Spinal cord (tissue), 10 donors: ENCODE measurements around the gene MET. TPM values are rescaled to one million over a fixed set of nuclear protein-coding genes. Genes with fewer than 3 reads are reported as not detected.
A peak's percentile ranks its signal among the peaks of the same experiment; 100 is the strongest.
"Not testable (repeated sequence)": the region's sequence is repeated elsewhere in the genome, so short reads cannot be mapped to it uniquely, and the experiment has no call there.

Experiments used
- DNase-seq, 6 donors: peaks; one replicate each; pipeline versions ENCODE4 v3.0.0 to v3.0.0-alpha.2; 2013 to 2015; ENCODE audit warnings: low spot score in 6 of 6, low read depth in 4 of 6
- H3K27ac ChIP-seq: one replicate; pipeline ENCODE4 v1.5.1; 2013; ENCODE audit warnings: low read depth, low read length, control low read depth
- H3K27me3 ChIP-seq: one replicate; pipeline ENCODE4 v1.6.1; 2013; ENCODE audit warnings: low read length; ENCODE audit not compliant: control insufficient read depth, insufficient read depth
- H3K36me3 ChIP-seq: one replicate; pipeline ENCODE4 v1.6.1; 2013; ENCODE audit warnings: low read length; ENCODE audit not compliant: control insufficient read depth, insufficient read depth
- H3K4me1 ChIP-seq: one replicate; pipeline ENCODE4 v1.6.1; 2013; ENCODE audit warnings: low read length; ENCODE audit not compliant: control insufficient read depth, insufficient read depth
- H3K4me3 ChIP-seq: one replicate; pipeline ENCODE4 v1.5.1; 2013; ENCODE audit warnings: low read depth, low read length, control low read depth
- H3K9me3 ChIP-seq: one replicate; pipeline ENCODE4 v1.6.1; 2013; ENCODE audit warnings: low read length; ENCODE audit not compliant: control insufficient read depth, insufficient read depth
- WGBS: methylation state at CpG from one replicate; pipeline ENCODE4 v1.1.5; 2013; ENCODE audit warnings: missing lambda C conversion rate; ENCODE audit not compliant: insufficient coverage; 5-methylcytosine and 5-hydroxymethylcytosine counted together
- polyA plus RNA-seq, 2 donors: library from polyadenylated mRNA; unstranded; fragments of 120-200 nt; gene quantifications; one replicate each; pipeline ENCODE4 v1.2.1, GENCODE V29; 2013; ENCODE audit not compliant: insufficient read length in 2 of 2
- total RNA-seq, 2 donors: library from RNA; depleted of rRNA in 1 of 2; stranded (reverse); fragments of 120-200 nt in 1 of 2; fragments of >200 nt in 1 of 2; gene quantifications; one replicate each; pipeline versions ENCODE4 v1.2.3 to v1.2.4, GENCODE V29; 2013 to 2014
- donor health status: healthy.

Gene MET
- total and polyA plus RNA-seq, 4 donors = 2.4 to 27.8 (median 10.0) TPM

DNA sequence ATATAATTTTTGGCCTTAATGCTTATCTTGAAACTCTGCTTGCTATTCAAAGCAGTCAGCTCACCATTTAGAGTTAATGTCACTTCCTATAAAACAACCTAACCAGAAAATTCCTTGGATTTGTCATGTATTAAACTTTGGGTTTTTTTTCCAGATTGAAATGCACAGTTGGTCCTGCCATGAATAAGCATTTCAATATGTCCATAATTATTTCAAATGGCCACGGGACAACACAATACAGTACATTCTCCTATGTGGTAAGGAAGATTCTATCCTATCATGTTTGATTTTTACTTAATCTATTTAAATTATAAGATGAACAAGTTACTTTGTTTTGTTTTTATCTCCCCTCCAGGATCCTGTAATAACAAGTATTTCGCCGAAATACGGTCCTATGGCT lies 85.3 kb downstream of the MET start:
- no peak for DNase-seq
- no peaks in the 10 kb centered on the region for H3K9me3 ChIP-seq
- H3K4me1 ChIP-seq = no peaks in the 10 kb centered on the region
- WGBS = no CpG with 5 or more reads among the region's 4 CpGs
- H3K36me3 ChIP-seq = no peaks in the 10 kb centered on the region
- H3K27me3 ChIP-seq = no peaks in the 10 kb centered on the region
- no peak overlapping the region for H3K4me3 ChIP-seq
- H3K27ac ChIP-seq = no peak overlapping the region

DNA sequence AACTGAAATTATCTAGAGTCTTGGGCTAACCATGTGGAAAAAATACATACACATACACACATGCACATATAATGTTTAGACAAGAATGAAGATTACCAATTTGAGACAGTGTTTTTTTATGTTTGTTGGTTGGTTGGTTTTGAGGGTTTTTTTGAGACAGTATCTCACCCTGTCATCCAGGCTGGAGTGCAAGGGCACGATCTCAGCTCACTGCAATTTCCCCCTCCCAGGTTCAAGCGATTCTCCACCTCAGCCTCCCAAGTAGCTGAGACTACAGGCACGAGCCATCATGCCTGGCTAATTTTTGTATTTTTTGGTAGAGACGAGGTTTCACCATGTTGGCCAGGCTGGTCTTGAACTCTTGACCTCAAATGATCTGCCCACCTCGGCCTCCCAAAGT lies 87.6 kb downstream of the MET start:
- not testable (repeated sequence) for H3K36me3 ChIP-seq, H3K27me3 ChIP-seq, H3K9me3 ChIP-seq, H3K4me3 ChIP-seq, DNase-seq, H3K27ac ChIP-seq, H3K4me1 ChIP-seq
- 80% methylated on average over 3 of the region's 5 CpGs for WGBS

DNA sequence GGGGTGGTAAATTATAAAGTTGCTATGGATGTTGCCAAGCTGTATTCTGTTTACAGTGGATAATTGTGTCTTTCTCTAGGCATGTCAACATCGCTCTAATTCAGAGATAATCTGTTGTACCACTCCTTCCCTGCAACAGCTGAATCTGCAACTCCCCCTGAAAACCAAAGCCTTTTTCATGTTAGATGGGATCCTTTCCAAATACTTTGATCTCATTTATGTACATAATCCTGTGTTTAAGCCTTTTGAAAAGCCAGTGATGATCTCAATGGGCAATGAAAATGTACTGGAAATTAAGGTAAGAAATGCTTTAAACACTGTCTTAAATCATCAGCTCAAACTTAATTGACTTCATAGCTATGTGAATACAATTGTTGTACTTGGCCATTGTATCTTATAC lies 91.0 kb downstream of the MET start:
- Histone ChIP-seq H3K27ac (no peak overlapping the region), H3K4me3 (no peak overlapping the region), H3K27me3 (no peaks in the 10 kb centered on the region), H3K36me3 (no peaks in the 10 kb centered on the region), H3K9me3 (no peaks in the 10 kb centered on the region), H3K4me1 (no peaks in the 10 kb centered on the region)
- no peak for DNase-seq
- WGBS = no CpG with 5 or more reads among the region's 1 CpG

DNA sequence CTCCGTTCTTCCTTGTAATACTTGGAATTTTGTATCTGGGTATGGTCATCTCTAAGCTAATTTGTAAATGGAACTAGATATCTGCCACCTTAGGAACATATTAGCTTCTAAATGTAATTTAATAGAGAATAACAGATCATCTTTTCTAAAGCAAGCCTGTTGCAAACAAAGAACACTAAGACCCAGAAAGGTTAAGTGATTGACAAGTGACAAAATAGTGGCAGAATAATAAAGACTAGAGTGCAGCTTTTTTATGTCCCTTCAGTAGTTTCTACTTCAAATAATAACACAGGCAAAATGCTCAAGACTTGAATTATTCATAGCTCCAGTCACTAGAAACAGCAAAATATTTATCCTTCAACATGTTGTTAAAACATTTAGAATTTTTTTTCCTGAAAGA lies 91.7 kb downstream of the MET start:
- Histone ChIP-seq H3K4me1 (no peaks in the 10 kb centered on the region), H3K27me3 (no peaks in the 10 kb centered on the region), H3K4me3 (no peak overlapping the region), H3K27ac (no peak overlapping the region), H3K36me3 (no peaks in the 10 kb centered on the region), H3K9me3 (no peaks in the 10 kb centered on the region)
- no CpG with 5 or more reads among the region's 1 CpG for WGBS
- DNase-seq = no peak

DNA sequence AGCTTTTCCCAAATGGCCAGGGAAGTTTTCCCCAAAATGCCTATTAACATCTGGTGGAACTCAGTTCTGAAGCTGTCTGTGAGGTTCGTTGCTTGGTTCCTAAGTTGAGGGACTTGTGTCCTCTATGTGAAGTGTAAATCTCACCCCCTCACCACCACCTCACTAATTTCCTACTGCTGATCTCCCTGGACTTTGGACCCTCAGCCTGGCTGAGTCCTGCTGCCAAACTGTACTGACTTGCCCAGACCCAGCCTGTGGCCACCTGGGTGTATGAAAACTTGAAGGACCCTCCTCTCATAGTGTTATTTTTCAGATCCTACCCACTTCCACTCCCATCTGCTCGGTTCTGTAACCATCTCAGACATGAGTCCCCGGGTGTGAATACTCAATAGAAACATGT lies 94.9 kb downstream of the MET start:
- DNase-seq = no peak
- no CpG with 5 or more reads among the region's 3 CpGs for whole genome bisulfite sequencing
- no peaks in the 10 kb centered on the region for H3K4me1 ChIP-seq
- no peak overlapping the region for H3K4me3 ChIP-seq
- no peaks in the 10 kb centered on the region for H3K36me3 ChIP-seq
- no peak overlapping the region for H3K27ac ChIP-seq
- H3K27me3 ChIP-seq = no peaks in the 10 kb centered on the region
- no peaks in the 10 kb centered on the region for H3K9me3 ChIP-seq

DNA sequence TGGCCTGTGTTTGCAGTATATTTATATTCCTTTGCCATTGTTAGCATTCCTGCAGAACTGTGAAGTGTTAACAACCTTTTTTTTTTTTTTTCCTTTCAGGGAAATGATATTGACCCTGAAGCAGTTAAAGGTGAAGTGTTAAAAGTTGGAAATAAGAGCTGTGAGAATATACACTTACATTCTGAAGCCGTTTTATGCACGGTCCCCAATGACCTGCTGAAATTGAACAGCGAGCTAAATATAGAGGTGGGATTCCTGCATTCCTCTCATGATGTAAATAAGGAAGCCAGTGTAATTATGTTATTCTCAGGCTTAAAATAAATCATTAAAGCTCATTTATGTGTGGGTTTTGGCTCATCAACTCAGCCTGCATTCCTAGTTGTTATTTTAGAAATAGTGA lies 97.5 kb downstream of the MET start:
- no peaks in the 10 kb centered on the region for H3K27me3 ChIP-seq
- H3K9me3 ChIP-seq = no peaks in the 10 kb centered on the region
- no peaks in the 10 kb centered on the region for H3K4me1 ChIP-seq
- WGBS = 31% methylated on average over 2 of the region's 3 CpGs
- H3K4me3 ChIP-seq = no peak overlapping the region
- peak in 1 of 6 donors; percentile 86 for DNase-seq
- H3K36me3 ChIP-seq = no peaks in the 10 kb centered on the region
- H3K27ac ChIP-seq = no peak overlapping the region

DNA sequence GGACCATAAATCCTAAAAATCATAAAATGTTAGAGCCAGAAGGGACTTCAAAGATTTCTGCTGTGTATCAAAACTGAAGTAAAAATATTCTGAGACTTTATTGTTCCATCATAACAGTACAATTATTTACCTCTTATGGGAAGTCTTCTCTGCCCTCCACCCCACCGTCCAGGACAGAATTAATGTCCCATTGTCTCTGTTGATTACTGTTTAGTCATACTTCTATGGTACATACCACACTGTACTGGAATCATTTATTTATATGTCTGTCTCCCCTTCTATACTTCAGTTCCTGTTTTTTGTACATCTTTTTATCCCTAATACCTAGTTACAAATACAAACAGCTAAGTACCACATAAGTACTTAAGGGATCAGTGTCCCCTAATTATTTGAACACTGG lies 98.9 kb downstream of the MET start:
- H3K27me3 ChIP-seq = no peaks in the 10 kb centered on the region
- H3K4me3 ChIP-seq = no peak overlapping the region
- no CpG with 5 or more reads among the region's 1 CpG for WGBS
- no peaks in the 10 kb centered on the region for H3K9me3 ChIP-seq
- H3K36me3 ChIP-seq = no peaks in the 10 kb centered on the region
- no peaks in the 10 kb centered on the region for H3K4me1 ChIP-seq
- no peak overlapping the region for H3K27ac ChIP-seq
- DNase-seq = no peak

DNA sequence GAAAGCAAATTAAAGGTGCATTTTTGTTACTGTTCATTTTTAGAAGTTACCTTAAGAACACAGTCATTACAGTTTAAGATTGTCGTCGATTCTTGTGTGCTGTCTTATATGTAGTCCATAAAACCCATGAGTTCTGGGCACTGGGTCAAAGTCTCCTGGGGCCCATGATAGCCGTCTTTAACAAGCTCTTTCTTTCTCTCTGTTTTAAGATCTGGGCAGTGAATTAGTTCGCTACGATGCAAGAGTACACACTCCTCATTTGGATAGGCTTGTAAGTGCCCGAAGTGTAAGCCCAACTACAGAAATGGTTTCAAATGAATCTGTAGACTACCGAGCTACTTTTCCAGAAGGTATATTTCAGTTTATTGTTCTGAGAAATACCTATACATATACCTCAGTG lies 99.6 kb downstream of the MET start:
- Histone ChIP-seq H3K4me3 (no peak overlapping the region), H3K27me3 (no peaks in the 10 kb centered on the region), H3K9me3 (no peaks in the 10 kb centered on the region), H3K36me3 (no peaks in the 10 kb centered on the region), H3K4me1 (no peaks in the 10 kb centered on the region), H3K27ac (no peak overlapping the region)
- 80% methylated on average over 2 of the region's 7 CpGs for WGBS
- DNase-seq = no peak

DNA sequence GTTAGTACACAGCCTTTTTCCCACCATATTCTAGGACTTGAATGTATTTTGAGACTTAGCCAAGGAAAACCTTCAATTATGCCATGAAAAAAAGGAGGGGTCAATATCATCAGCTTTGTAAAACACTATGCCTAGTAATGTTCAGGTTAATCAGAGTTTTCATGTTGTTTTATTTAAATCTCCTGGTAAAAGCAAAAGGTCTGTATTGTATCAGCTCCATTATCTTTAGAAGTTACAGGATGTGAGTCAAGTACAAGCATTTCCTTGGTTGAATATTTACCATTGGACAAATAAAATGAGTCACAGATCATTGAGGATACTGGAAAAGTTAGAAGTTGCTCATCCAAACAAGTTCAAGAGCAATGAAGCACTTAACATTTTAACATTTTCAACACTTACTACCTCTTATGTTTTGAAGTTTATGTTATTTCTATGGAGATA lies 100.4 kb downstream of the MET start:
- H3K9me3 ChIP-seq = no peaks in the 10 kb centered on the region
- H3K36me3 ChIP-seq = no peaks in the 10 kb centered on the region
- no peaks in the 10 kb centered on the region for H3K27me3 ChIP-seq
- no peak overlapping the region for H3K27ac ChIP-seq
- no peak overlapping the region for H3K4me3 ChIP-seq
- no peaks in the 10 kb centered on the region for H3K4me1 ChIP-seq
- DNase-seq = no peak

DNA sequence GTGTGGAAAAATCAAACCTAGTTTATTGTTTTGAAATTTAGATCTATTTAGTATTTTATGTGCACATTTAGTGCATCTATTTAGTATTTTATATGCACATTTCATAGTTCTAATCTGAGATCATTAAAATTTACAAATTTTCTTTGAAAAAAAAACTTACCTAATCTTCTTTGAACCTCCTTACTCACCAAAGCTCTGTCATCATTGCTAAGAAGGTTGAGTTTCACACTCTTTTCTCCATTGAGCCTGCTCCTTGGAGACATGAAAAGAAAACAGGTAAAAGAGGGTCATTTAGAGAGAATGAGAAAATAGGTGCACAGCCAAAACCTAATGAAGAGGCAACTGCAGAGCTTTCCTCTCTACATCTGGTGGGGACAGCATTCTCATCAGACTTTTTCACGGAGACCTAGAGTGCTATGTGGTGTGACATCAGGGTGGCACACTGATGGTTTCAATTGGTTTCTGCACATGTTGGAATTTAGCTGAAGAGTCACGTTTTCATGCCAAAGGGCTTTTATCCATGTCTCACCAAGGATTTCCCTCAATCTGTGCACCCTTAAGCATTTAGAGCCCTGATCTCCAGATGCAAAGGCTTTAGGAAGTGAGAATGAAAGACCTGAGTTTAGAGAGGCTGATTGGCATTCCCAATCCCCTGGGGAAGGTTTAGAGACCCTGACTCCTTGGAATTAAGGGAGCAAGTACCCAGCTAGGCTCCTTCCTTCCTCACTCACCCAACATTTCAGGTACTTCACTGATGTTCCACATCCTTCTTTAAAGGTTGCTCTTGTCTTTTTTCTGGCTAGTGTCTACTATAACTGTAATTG lies 101.1 kb downstream of the MET start:
- WGBS = no CpG with 5 or more reads among the region's 2 CpGs

More for the DNA sequence above, 101.1 kb downstream of the MET start:
- no peaks in the 10 kb centered on the region for H3K4me1 ChIP-seq
- DNase-seq = no peak
- no peak overlapping the region for H3K4me3 ChIP-seq
- H3K9me3 ChIP-seq = no peaks in the 10 kb centered on the region
- no peaks in the 10 kb centered on the region for H3K27me3 ChIP-seq
- H3K27ac ChIP-seq = no peak overlapping the region
- H3K36me3 ChIP-seq = no peaks in the 10 kb centered on the region
